Esophagus muscularis mucosa (tissue), 4 donors: ENCODE data around the gene GASK1B. TPM values are rescaled to one million over a fixed set of nuclear protein-coding genes. Genes with fewer than 3 reads are reported as not detected.
A peak's percentile ranks its signal among the peaks of the same experiment; 100 is the strongest.

ENCODE experiments used
- DNase-seq: peaks from one replicate; pipeline ENCODE4 v3.0.0-alpha.2; 2017; ENCODE audit errors: extremely low spot score
- H3K27ac ChIP-seq, 4 donors: fragments of 200-600 bp; sonication (generic); replicated peaks in 1 of 4; 1 replicate in 3 of 4; 2 replicates in 1 of 4; pipeline ENCODE4 v1.5.1; 2016 to 2019; ENCODE audit warnings: mild to moderate bottlenecking in 1 of 4
- H3K27me3 ChIP-seq, 4 donors: fragments of 200-600 bp; sonication (generic); one replicate each; pipeline versions ENCODE4 v1.5.1 to v1.6.0; 2016 to 2019
- H3K36me3 ChIP-seq, 4 donors: fragments of 200-600 bp; sonication (generic); one replicate each; pipeline ENCODE4 v1.5.1; 2016 to 2019
- H3K4me1 ChIP-seq, 4 donors: fragments of 200-600 bp; sonication (generic); one replicate each; pipeline ENCODE4 v1.5.1; 2016 to 2019
- H3K4me3 ChIP-seq, 4 donors: fragments of 200-600 bp; sonication (generic); 1 replicate in 2 of 4; 2 replicates in 2 of 4; pipeline ENCODE4 v1.5.1; 2016 to 2019; ENCODE audit warnings: mild to moderate bottlenecking in 4 of 4, moderate library complexity in 1 of 4
- H3K9me3 ChIP-seq, 4 donors: fragments of 200-600 bp; sonication (generic); 1 replicate in 3 of 4; 2 replicates in 1 of 4; pipeline ENCODE4 v1.5.1; 2016 to 2019
- EP300 ChIP-seq: sonication (generic); formaldehyde crosslinking; IDR thresholded peaks from one replicate; pipeline ENCODE4 v1.6.1; 2017; ENCODE audit warnings: antibody characterized with exemption
- POLR2A ChIP-seq: fragments of 450-650 bp; IDR thresholded peaks from one replicate; pipeline ENCODE4 v1.6.1; 2017; ENCODE audit warnings: antibody characterized with exemption, moderate library complexity, mild to moderate bottlenecking, low read depth
- POLR2AphosphoS5 ChIP-seq, 2 donors: sonication (generic); formaldehyde crosslinking; IDR thresholded peaks; one replicate each; pipeline ENCODE4 v1.6.1; 2017; ENCODE audit warnings: antibody characterized with exemption in 2 of 2
- WGBS: methylation state at CpG from one replicate; pipeline ENCODE4 v1.1.5; 2018; 5-methylcytosine and 5-hydroxymethylcytosine counted together
- intact Hi-C: fragments of 100-400 bp; cut with DNase I; formaldehyde crosslinking; loops from one replicate; pipeline ENCODE4 v1.15.1; 2023
- total RNA-seq, 4 donors: library from RNA; depleted of rRNA; stranded (reverse); fragments of >200 nt; gene quantifications; one replicate each; pipeline versions ENCODE4 v1.1.0 to v1.2.1, GENCODE V29; 2016
- TF ChIP-seq, protein P1 (sequence below), 3 experiments: fragments of 200-600 bp in 2 of 3; fragments of 450-650 bp in 1 of 3; sonication (generic) in 2 of 3; IDR thresholded peaks; one replicate each; pipeline ENCODE4 v1.5.1; 2017 to 2019; ENCODE audit warnings: antibody characterized with exemption in 3 of 3, mild to moderate bottlenecking in 2 of 3, moderate library complexity in 1 of 3

Gene GASK1B
- total RNA-seq, 4 donors from 2014 or later: 27.5 to 45.9 (median 32.4) TPM

DNA sequence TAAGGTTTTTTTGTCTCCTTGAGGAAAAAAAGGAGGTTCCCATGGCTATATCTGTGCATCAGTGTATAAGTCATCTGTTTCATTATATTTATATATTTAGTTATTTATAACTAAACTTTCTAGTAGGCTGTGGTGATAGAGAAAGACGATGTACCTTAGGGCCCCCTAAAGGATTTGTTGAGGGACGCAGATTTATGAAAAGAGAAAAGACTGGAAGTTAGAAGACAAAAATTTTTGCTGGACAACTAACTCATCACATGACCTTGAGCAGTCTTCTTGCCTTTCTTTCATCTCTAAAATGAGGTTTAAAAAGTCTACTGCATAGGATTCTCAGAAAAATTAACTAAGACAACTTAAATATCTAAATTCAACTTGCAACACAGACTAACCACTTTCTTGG is 6.1 kb downstream of the GASK1B start:
- intact Hi-C loops: no loop called here
- no peak for TF ChIP-seq POLR2A
- TF ChIP-seq EP300: no peak
- TF ChIP-seq, protein P1, sequence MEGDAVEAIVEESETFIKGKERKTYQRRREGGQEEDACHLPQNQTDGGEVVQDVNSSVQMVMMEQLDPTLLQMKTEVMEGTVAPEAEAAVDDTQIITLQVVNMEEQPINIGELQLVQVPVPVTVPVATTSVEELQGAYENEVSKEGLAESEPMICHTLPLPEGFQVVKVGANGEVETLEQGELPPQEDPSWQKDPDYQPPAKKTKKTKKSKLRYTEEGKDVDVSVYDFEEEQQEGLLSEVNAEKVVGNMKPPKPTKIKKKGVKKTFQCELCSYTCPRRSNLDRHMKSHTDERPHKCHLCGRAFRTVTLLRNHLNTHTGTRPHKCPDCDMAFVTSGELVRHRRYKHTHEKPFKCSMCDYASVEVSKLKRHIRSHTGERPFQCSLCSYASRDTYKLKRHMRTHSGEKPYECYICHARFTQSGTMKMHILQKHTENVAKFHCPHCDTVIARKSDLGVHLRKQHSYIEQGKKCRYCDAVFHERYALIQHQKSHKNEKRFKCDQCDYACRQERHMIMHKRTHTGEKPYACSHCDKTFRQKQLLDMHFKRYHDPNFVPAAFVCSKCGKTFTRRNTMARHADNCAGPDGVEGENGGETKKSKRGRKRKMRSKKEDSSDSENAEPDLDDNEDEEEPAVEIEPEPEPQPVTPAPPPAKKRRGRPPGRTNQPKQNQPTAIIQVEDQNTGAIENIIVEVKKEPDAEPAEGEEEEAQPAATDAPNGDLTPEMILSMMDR (IDR thresholded peaks at IDR 0.05): no peak
- TF ChIP-seq POLR2AphosphoS5 (IDR thresholded peaks at IDR 0.05): no peak
- Histone ChIP-seq H3K4me3 (peak overlapping the region; percentile 52 to 56 (median 54)), H3K4me1 (peaks cover 16 to 66% (median 45%) of the 10 kb centered on the region in 4 donors), H3K27me3 (no peaks in the 10 kb centered on the region), H3K9me3 (no peaks in the 10 kb centered on the region), H3K36me3 (no peaks in the 10 kb centered on the region), H3K27ac (peak overlapping the region; percentile 20 to 73 (median 32))
- WGBS: 62% methylated on average over 2 of the region's 2 CpGs
- DNase-seq: no peak

DNA sequence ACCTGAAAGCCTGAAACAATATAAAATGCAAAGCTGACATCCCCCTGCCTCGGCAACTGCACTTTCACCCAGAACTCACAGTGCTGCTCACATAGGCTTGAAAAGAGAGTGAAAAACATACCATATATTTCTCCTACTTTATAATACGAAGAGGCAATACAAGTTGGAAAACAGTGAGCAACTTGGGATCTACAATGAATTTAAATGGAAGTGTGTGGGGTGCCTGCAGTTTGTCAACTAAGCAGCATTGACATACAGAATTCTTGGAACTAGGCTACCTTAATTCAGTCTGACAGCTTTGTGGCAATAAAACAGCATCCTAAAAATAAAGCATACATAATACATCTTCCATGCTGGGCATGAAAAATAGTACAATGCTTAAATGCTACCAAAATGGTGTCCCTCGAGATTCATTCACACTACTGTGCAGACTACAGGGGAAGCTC is 8.0 kb downstream of the GASK1B start:
- Histone ChIP-seq H3K4me1 (peaks cover 23 to 63% (median 45%) of the 10 kb centered on the region in 4 donors), H3K4me3 (peak overlapping the region; percentile 2 to 30 (median 14))
- intact Hi-C loops: no loop called here

DNA sequence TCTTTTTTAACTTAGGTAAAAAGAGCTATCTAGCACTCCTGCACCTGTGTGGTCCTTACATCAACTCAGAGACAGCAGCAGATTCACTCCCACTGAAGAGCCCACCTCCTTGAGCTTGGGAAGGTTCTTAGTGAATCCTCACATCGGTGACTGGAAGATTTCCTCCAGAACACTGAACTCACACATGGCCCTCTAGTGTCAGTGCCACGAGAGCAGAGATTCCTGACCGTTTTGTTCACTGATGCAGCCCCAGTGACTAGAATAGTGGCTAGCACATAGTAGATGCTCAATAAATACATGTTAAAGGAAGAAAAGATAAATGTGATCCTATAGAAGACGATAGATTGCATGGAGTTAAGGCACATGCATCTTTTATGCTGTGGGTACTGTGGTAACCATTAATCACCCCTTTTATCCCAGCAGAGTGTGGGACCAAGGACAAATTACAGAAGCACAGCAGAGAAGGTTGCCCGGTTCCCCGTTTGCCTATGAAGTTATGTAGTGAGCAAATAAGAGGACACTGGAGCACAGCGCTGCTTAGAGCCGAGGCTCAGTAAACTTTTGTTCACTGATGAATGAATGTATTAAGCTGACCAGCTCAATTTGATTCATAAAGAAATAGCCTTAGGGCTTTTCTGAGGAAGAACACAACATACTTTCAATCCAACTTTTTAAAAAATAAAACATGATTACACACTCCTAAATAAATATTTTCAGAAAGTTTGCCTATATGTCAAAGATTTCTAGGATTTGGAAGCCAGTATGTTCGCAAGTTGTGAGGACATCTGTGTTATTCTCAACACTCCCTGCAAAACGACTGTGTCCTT is 8.7 kb downstream of the GASK1B start:
- Histone ChIP-seq H3K27ac (peak overlapping the region in 2 of 4 donors; percentile 49 to 73), H3K27me3 (no peaks in the 10 kb centered on the region), H3K4me3 (peak overlapping the region; percentile 2 to 30 (median 14)), H3K9me3 (no peaks in the 10 kb centered on the region), H3K4me1 (peaks cover 30 to 64% (median 49%) of the 10 kb centered on the region in 4 donors), H3K36me3 (no peaks in the 10 kb centered on the region)
- intact Hi-C loops: no loop called here
- TF ChIP-seq EP300 (no peak), POLR2AphosphoS5 (IDR thresholded peaks at IDR 0.05) (no peak), POLR2A (no peak)
- TF ChIP-seq, protein P1 (IDR thresholded peaks at IDR 0.05): no peak
- 57% methylated on average over 10 of the region's 10 CpGs for WGBS
- DNase-seq: no peak

More for the DNA sequence above, 8.0 kb downstream of the GASK1B start:
- 32% methylated on average over 3 of the region's 3 CpGs for WGBS
- Histone ChIP-seq H3K36me3 (no peaks in the 10 kb centered on the region), H3K27me3 (no peaks in the 10 kb centered on the region), H3K27ac (peak overlapping the region in 2 of 4 donors; percentile 49 to 73), H3K9me3 (no peaks in the 10 kb centered on the region)
- no peak for DNase-seq
- TF ChIP-seq EP300 (no peak), POLR2AphosphoS5 (IDR thresholded peaks at IDR 0.05) (no peak), POLR2A (no peak)
- TF ChIP-seq, protein P1 (IDR thresholded peaks at IDR 0.05): no peak

DNA sequence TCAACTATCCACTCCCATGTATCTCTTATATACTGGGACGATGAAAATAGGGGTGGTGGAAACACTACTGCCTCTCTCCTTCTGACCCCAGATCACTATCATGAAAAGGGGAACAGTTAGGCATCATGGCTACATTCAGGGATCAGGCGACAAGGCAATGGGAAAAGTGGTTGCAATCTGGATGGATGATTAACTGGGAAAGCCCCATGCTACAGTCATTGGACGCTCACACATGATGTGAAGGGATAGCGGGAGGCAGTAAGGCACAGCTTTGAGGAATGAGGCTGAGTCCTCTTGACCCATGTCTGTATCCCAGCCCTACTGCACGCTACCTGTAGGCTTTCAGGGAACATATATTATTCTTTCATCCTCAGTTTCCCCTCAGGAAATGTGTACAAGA is 10.2 kb downstream of the GASK1B start:
- H3K9me3 ChIP-seq: no peaks in the 10 kb centered on the region
- intact Hi-C loops: no loop called here
- H3K36me3 ChIP-seq: no peaks in the 10 kb centered on the region
- DNase-seq: no peak
- H3K4me1 ChIP-seq: peaks cover 32 to 78% (median 56%) of the 10 kb centered on the region in 4 donors
- H3K27me3 ChIP-seq: no peaks in the 10 kb centered on the region
- H3K27ac ChIP-seq: peak overlapping the region in 2 of 4 donors; percentile 48 to 55
- TF ChIP-seq EP300 (no peak), POLR2AphosphoS5 (IDR thresholded peaks at IDR 0.05) (no peak), POLR2A (no peak)
- TF ChIP-seq, protein P1 (IDR thresholded peaks at IDR 0.05): no peak
- H3K4me3 ChIP-seq: no peak overlapping the region
- 91% methylated on average over 5 of the region's 5 CpGs for WGBS
